HG03354 (cell line): Measurements from ENCODE around the gene HORMAD2.

Experiments used
- ATAC-seq: cut with Tn5 transposase; IDR thresholded peaks from one replicate; pipeline ENCODE4 v1.9.1; 2021; ENCODE audit warnings: mild to moderate bottlenecking; ENCODE audit not compliant: unreplicated experiment, poor library complexity, severe bottlenecking

Gene HORMAD2

GRCh38 chr22:30219049-30219654 lies 138.9 kb downstream of the HORMAD2 start:
- no peak for ATAC-seq

- no peak for ATAC-seq
Measured at GRCh38 chr22:30219668-30220278, 139.5 kb downstream of the HORMAD2 start.

DNA sequence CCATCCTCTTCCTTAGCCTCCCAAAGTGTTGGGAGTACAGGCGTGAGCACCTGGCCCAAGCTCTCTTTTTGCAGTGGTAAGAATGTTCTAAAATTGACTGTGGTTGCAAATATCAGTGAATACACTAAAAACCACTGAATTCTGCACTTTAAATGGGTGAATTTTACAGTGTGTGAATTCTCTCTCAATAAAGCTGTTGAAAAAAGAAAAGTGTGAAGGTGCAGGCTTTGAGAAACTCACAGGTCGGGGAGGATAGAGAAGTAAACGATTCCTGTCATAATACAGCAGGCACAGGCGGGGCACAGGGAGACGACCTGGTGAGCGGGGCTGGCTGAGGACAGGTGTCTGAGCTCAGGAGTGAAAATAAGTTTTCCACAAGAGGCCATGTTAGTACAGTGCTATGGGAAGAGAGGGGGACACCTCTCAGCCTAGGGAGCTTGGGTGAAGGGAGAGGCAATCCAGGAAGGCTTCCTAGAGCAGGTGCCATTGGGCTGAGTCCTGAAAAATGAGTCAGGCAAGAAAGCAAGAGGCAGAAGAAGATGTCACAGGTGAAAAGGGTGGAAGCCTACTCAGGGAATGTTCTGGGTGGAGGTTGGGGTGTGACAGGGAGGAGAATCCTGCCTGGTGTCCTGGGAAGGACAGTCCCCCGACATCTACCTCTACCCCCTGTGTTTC lies 140.2 kb downstream of the HORMAD2 start:
- ATAC-seq: no peak

- no peak for ATAC-seq
Measured at GRCh38 chr22:30221121-30221992, 141.1 kb downstream of the HORMAD2 start.

DNA sequence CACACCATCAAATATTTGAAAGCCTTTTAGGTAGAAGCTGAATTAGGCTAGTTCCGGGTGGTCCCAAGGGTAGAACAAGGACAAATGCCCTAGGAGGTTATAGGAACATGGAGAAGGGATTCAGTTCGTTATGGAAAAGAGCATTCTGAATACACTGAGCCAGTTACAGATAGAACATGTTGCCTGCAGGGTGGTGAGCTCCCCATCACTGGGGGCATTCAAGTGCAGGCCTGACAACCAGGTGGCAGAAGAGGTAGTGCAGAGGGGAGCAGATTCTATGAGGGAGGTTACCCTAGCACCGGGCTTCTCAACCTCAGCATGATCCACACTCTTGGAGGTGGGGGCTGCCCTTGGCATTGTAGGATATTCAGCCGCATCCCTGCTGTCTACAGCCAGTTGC lies 142.1 kb downstream of the HORMAD2 start:
- ATAC-seq: no peak

DNA sequence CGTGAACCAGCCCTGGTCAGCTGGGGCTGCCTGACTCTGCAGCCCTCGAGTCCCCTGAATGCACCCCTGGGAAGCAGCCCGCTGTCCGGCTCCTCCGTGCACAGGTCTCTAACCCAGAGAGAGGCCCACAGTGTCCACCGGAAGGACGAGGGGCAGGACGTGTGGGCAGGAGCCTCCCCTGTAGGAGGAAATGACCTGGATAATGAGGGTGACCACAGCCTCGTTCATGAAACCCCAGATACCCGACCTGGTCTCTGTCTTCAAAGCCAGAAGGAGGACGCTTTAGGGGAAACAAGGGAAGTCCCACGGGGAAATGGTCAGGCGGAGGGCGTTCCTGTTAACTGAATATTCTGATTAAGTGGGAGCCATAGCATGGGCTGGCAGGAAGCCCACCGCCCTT lies 143.0 kb downstream of the HORMAD2 start:
- no peak for ATAC-seq

- ATAC-seq: no peak
Measured at GRCh38 chr22:30224161-30224857, 144.0 kb downstream of the HORMAD2 start.

GRCh38 chr22:30225220-30225927 lies 145.1 kb downstream of the HORMAD2 start:
- no peak for ATAC-seq

GRCh38 chr22:30226192-30226832 lies 146.0 kb downstream of the HORMAD2 start:
- ATAC-seq: no peak
